Femur (tissue), 1 donor: ENCODE results near the gene SLC45A2.
A peak's percentile ranks its signal among the peaks of the same experiment; 100 is the strongest.
"Not testable (repeated sequence)": the region's sequence is repeated elsewhere in the genome, so short reads cannot be mapped to it uniquely, and the experiment has no call there.

Experiments used
- DNase-seq: peaks from one replicate; pipeline ENCODE4 v3.0.0-alpha.2; 2017

Gene SLC45A2, protein sequence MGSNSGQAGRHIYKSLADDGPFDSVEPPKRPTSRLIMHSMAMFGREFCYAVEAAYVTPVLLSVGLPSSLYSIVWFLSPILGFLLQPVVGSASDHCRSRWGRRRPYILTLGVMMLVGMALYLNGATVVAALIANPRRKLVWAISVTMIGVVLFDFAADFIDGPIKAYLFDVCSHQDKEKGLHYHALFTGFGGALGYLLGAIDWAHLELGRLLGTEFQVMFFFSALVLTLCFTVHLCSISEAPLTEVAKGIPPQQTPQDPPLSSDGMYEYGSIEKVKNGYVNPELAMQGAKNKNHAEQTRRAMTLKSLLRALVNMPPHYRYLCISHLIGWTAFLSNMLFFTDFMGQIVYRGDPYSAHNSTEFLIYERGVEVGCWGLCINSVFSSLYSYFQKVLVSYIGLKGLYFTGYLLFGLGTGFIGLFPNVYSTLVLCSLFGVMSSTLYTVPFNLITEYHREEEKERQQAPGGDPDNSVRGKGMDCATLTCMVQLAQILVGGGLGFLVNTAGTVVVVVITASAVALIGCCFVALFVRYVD

DNA sequence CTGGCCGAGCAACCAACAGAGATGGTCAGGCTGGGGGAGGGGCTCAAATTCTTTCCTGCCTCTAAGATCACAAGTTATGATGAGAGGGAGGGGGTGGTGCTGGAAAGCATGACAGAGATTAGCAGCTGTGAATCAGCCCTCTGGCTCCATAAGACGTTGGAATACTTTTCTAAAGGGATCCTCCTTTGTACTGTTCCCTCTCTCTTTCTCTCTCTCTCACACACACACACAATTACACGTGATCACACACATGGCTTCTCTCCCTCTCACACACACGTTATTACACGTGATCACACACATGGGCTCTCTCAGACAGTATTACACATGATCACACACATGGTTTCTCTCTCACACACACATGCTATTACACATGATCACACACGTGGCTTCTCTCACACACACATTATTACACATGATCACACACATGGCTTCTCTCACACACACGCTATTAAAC, at the start of gene SLC45A2:
SLC45A2 (minus strand) TSS at position 23 of the 454 bp plus-strand sequence. CDS start 110 bp downstream, outside the sequence.
- DNase-seq, result no peak

GRCh38 chr5:34031966-34032365, 47.5 kb upstream of the SLC45A2 start:
- DNase-seq, result no peak

DNA sequence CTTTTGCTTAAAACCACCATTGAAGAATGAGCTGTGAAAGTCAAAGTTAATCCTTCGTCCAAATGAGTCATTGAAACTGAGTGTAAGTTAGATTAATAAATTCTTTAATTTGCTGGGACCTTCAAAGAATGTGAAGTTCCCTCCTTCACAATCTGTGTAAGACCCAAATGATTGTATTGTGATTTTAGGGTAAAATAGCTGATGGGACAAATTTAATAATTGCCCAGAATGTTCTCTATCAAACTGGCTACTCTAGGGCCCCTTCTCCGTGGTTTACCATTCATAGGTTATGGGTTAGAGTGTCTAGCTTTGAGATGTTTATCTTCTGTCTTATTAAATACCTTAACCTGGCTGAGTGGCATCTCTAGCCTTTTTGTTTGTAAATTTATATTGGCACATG, 46.6 kb upstream of the SLC45A2 start:
- DNase-seq, result no peak

DNA sequence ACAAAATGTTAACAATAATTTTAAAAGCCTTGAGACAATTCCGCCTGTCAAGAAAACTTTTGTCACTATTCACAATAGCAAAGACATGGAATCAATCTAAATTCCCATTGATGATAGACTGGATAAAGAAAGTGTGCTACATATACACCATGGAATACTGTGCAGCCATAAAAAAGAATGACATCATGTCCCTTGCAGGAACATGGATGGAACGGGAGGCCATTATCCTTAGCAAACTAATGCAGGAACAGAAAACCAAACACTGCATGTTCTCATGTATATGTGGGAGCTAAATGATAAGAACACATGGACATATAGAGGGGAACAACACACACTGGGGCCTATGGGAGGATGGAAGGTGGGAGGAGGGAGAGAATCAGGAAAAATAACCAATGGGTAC, 46.1 kb upstream of the SLC45A2 start:
- not testable (repeated sequence) for DNase-seq

GRCh38 chr5:34030048-34030447, 45.6 kb upstream of the SLC45A2 start:
- DNase-seq, result no peak

GRCh38 chr5:34028349-34028748, 43.9 kb upstream of the SLC45A2 start:
- no peak for DNase-seq

GRCh38 chr5:34026089-34026761, 41.7 kb upstream of the SLC45A2 start:
- no peak for DNase-seq

DNA sequence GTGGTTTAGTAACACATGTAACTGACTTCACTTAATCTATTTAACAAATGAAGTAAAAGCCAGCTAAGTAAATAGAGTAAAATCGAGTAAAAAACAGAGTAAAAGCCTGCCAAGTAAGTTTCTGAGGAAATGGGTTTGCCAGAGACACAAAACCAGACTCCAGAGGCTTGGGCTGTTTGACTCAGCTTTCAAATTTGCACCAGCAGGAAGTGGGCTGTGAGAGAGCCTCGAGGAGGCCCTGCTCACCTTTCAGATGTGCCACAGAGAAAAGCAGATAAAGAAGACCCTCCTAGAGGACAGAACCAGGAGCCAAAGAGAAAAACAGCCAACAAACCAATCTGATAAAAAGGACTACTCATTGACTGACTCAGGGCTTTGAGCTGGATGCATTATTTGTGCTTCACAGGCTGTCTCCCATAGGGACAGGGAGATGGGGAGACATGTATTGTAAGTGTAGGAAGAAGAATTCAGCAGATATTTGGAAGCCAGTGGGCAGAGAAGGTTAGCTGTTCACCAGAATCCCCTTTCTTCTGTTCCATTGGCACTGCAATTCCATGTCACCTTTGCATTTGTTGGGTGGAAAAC, 37.7 kb upstream of the SLC45A2 start:
- no peak for DNase-seq

- no peak for DNase-seq
Observed at GRCh38 chr5:34021334-34021733, 36.8 kb upstream of the SLC45A2 start.

DNA sequence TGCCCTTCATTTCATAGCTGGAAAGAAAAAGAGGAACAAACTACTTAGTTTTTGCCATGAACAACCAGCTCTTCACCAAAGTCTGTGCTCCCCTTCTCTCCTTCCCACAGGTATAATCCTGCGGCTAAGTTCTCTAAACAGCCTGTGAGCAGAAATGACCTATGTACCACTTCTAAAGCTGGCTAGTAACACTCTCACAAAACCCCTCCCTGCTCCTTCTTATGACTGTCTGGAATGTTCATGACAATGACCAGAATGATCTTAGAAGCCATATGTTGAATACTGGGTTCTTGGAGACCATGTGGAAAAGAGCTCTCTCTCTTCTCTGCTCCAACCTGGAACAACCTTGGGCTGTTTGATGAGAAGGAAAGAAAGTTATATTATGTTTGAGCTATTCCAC, 36.2 kb upstream of the SLC45A2 start:
- no peak for DNase-seq

GRCh38 chr5:34017254-34017653, 32.8 kb upstream of the SLC45A2 start:
- DNase-seq, result no peak

DNA sequence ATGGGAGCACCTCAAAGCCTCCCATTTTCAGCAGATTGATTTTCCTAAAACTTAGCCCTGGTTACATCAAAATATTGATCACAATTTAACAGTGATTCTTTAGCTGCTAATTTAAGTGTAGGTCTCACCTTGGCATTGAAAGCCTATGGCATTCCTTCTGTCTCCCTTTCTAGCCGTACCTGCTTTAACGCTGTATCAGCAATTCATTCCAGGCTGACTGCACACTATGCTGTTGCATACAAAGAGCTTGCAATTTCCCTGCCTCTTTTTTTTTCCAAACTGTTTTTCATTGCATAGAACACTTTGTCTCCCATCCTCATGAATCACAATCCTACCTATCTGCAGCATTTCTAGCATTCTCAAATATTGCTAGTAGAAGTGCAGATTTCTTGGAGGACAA, 32.3 kb upstream of the SLC45A2 start:
- DNase-seq, result no peak

- no peak for DNase-seq
Observed at GRCh38 chr5:34016222-34016621, 31.7 kb upstream of the SLC45A2 start.

GRCh38 chr5:34015120-34015822, 30.8 kb upstream of the SLC45A2 start:
- DNase-seq, result no peak

DNA sequence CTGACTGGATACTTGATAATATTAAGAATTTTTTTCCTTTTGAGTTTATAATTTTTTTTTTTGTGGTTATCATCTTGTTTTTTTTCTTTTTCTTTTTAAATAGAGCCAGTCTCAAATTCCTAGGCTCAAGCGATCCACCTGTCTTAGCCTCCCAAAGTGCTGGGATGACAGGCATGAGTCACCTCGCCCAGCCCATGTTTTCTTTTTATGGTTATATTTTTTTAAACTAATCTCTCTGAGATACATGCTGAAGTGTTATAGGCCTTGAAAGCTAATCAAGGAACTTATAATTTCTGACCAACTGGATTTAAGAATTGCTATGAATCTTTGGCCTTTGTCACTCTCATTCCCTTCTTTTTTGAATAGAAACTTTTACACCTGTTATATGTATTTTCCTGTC, 30.1 kb upstream of the SLC45A2 start:
- DNase-seq, result no peak

DNA sequence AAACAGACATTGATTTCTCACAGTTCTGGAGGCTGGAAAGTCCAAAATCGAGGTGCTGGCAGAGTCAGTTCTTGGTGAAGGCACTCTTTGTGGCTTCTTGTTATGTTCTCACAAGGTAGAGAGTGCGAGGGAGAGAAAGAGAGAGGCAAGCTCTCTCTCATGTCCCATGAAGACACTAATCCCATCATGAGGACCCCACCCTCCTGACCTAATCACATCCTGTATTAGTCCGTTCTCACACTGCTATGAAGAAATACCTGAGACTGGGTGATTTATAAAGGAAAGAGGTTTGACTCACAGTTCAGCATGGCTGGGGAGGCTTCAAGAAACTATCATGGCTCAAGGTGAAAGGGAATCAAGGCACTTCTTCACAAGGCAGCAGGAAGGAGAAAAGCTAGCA, 29.1 kb upstream of the SLC45A2 start:
- no peak for DNase-seq

- DNase-seq, result no peak
Observed at GRCh38 chr5:34012791-34013190, 28.3 kb upstream of the SLC45A2 start.

DNA sequence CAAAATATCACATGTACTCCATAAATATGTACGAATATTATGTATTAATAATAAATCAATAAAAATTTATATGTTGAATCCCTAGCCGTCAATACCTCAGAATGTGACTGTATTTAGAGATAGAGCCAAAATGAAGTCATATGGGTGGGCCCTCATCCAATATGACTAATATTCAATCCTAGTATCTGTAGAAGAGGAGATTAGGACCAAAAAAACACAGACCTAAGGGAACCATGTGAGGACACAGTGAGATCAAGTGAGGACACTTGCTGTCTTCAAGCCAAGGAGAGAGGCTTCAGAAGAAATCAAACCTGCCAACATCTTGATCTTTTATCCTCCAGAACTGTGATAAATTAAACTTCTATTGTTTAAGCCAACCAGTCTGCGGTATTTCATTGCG, 27.0 kb upstream of the SLC45A2 start:
- no peak for DNase-seq

- DNase-seq, result not testable (repeated sequence)
Observed at GRCh38 chr5:34010146-34010545, 25.7 kb upstream of the SLC45A2 start.

DNA sequence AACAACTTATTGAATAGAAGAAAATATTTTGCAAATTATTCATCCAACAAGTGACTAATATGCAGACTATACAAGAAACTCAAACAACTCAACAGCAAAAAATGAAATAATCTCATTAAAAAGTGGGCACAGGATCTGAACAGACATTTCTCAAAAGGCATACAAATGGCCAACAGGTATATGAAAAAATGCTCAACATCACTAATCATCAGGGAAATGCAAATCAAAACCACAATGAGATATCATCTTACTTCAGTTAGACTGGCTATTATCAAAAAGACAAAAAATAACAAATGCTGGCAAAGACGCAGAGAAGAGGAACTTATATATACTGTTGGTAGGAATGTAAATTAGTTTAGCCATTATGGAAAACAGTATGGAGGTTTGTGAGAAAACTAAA, 25.1 kb upstream of the SLC45A2 start:
- no peak for DNase-seq

GRCh38 chr5:34008802-34009201, 24.3 kb upstream of the SLC45A2 start:
- DNase-seq, result no peak

GRCh38 chr5:34007621-34008600, 23.4 kb upstream of the SLC45A2 start, which contains the start of gene AMACR:
Gene AMACR, minus strand, starts transcription at chr5:34008050. Its CDS starts 31 bp downstream, at chr5:34008019.
- DNase-seq, result peak; percentile 98
